ENCODE results near the gene ICA1.

ICA1 gene

GRCh38 chr7:8296362-8296659 lies 34.3 kb upstream of the ICA1 start:
- no peak overlapping the region for H3K4me3 ChIP-seq (ENCODE audit: low read depth, low read length)
- TF ChIP-seq MAX (IDR thresholded peaks at IDR 0.05; ENCODE audit: low read depth, low read length) (no peak), POLR2A (IDR thresholded peaks at IDR 0.05; ENCODE audit: extremely low read depth, insufficient read length) (no peak), CTCF (IDR thresholded peaks at IDR 0.05; ENCODE audit: low read depth, low read length) (no peak), MYC (IDR thresholded peaks at IDR 0.05; ENCODE audit: low read depth, low read length) (no peak)
- no peak for DNase-seq (ENCODE audit: low read depth)

- peak; percentile 88 for DNase-seq (ENCODE audit: low read depth)
- TF ChIP-seq CTCF (IDR thresholded peaks at IDR 0.05; ENCODE audit: low read depth, low read length) (peak; percentile 84), POLR2A (IDR thresholded peaks at IDR 0.05; ENCODE audit: extremely low read depth, insufficient read length) (no peak)
- no peak overlapping the region for H3K4me3 ChIP-seq (ENCODE audit: low read depth, low read length)
Observed at GRCh38 chr7:8295638-8296361, 33.8 kb upstream of the ICA1 start.

- DNase-seq (ENCODE audit: low read depth), result no peak
- no peak overlapping the region for H3K4me3 ChIP-seq (ENCODE audit: low read depth, low read length)
- TF ChIP-seq POLR2A (IDR thresholded peaks at IDR 0.05; ENCODE audit: extremely low read depth, insufficient read length) (no peak), MYC (IDR thresholded peaks at IDR 0.05; ENCODE audit: low read depth, low read length) (no peak), MAX (IDR thresholded peaks at IDR 0.05; ENCODE audit: low read depth, low read length) (no peak), CTCF (IDR thresholded peaks at IDR 0.05; ENCODE audit: low read depth, low read length) (no peak)
Observed at GRCh38 chr7:8291397-8292141, 29.6 kb upstream of the ICA1 start.

GRCh38 chr7:8290645-8291308 lies 28.8 kb upstream of the ICA1 start:
- TF ChIP-seq MAX (IDR thresholded peaks at IDR 0.05; ENCODE audit: low read depth, low read length) (no peak), CTCF (IDR thresholded peaks at IDR 0.05; ENCODE audit: low read depth, low read length) (no peak), POLR2A (IDR thresholded peaks at IDR 0.05; ENCODE audit: extremely low read depth, insufficient read length) (no peak), MYC (IDR thresholded peaks at IDR 0.05; ENCODE audit: low read depth, low read length) (no peak)
- DNase-seq (ENCODE audit: low read depth), result no peak
- no peak overlapping the region for H3K4me3 ChIP-seq (ENCODE audit: low read depth, low read length)

- no peak overlapping the region for H3K4me3 ChIP-seq (ENCODE audit: low read depth, low read length)
Observed at GRCh38 chr7:8286118-8286517, 24.2 kb upstream of the ICA1 start.

More at GRCh38 chr7:8286118-8286517, 24.2 kb upstream of the ICA1 start:
- TF ChIP-seq CTCF (IDR thresholded peaks at IDR 0.05; ENCODE audit: low read depth, low read length) (no peak), MYC (IDR thresholded peaks at IDR 0.05; ENCODE audit: low read depth, low read length) (no peak), MAX (IDR thresholded peaks at IDR 0.05; ENCODE audit: low read depth, low read length) (no peak), POLR2A (IDR thresholded peaks at IDR 0.05; ENCODE audit: extremely low read depth, insufficient read length) (no peak)
- no peak for DNase-seq (ENCODE audit: low read depth)

Measured in NB4 (cell line).